Keratinocyte (primary cell): ENCODE results near the gene CDH12. TPM values are rescaled to one million over a fixed set of nuclear protein-coding genes. Genes with fewer than 3 reads are reported as not detected.

Experiments
- DNase-seq: peaks from one replicate; pipeline ENCODE4 v3.0.0-alpha.2; 2011; ENCODE audit warnings: low read depth, missing footprints, low spot score
- FAIRE-seq: peaks from 2 replicates; lab custom pipeline; 2011; peaks lifted over from hg19 to GRCh38; lab: Jason Lieb, UNC
- H2AFZ ChIP-seq: 2 replicates; pipeline ENCODE4 v1.6.0; 2012; ENCODE audit warnings: low read length, control low read depth, inconsistent platforms; ENCODE audit not compliant: control insufficient read depth
- H3K27ac ChIP-seq: 2 replicates; pipeline ENCODE4 v1.5.1; 2011; ENCODE audit warnings: low read length; ENCODE audit not compliant: control insufficient read depth, insufficient read depth
- H3K27me3 ChIP-seq: 3 replicates; pipeline ENCODE4 v1.6.0; 2011; ENCODE audit warnings: low read length; ENCODE audit not compliant: control insufficient read depth, insufficient read depth; ENCODE audit errors: extremely low read depth
- H3K36me3 ChIP-seq, 2 experiments: 2 replicates in 1 of 2; 3 replicates in 1 of 2; pipeline ENCODE4 v1.5.1; 2011; ENCODE audit warnings: low read length in 2 of 2, mild to moderate bottlenecking in 1 of 2; ENCODE audit not compliant: control insufficient read depth in 2 of 2, insufficient read depth in 2 of 2; ENCODE audit errors: extremely low read depth in 1 of 2
- H3K4me1 ChIP-seq: 3 replicates; pipeline ENCODE4 v1.5.1; 2011; ENCODE audit warnings: low read length; ENCODE audit not compliant: control insufficient read depth, insufficient read depth; ENCODE audit errors: extremely low read depth
- H3K4me2 ChIP-seq: 3 replicates; pipeline ENCODE4 v1.6.0; 2011; ENCODE audit warnings: low read depth, low read length; ENCODE audit not compliant: control insufficient read depth, insufficient read depth; ENCODE audit errors: extremely low read depth
- H3K4me3 ChIP-seq, 3 experiments: fragments of 200-600 bp in 1 of 3; sonication (generic) in 1 of 3; 2 replicates in 2 of 3; 3 replicates in 1 of 3; pipeline ENCODE4 v1.5.1; 2011 to 2016; ENCODE audit warnings: low read length in 3 of 3, mild to moderate bottlenecking in 3 of 3, control low read depth in 2 of 3, inconsistent platforms in 1 of 3, low read depth in 1 of 3, mixed read lengths in 1 of 3, mixed run types in 1 of 3, moderate library complexity in 1 of 3; ENCODE audit not compliant: control insufficient read depth in 2 of 3, insufficient read depth in 2 of 3; ENCODE audit errors: extremely low read depth in 1 of 3
- H3K79me2 ChIP-seq: 2 replicates; pipeline ENCODE4 v1.6.0; 2012; ENCODE audit warnings: low read length; ENCODE audit not compliant: control insufficient read depth, insufficient read depth
- H3K9ac ChIP-seq: 3 replicates; pipeline ENCODE4 v1.6.0; 2011; ENCODE audit warnings: low read length; ENCODE audit not compliant: control insufficient read depth, insufficient read depth; ENCODE audit errors: extremely low read depth
- H3K9me1 ChIP-seq: 3 replicates; pipeline ENCODE4 v1.6.0; 2011; ENCODE audit warnings: low read length; ENCODE audit not compliant: control insufficient read depth, insufficient read depth; ENCODE audit errors: extremely low read depth
- H3K9me3 ChIP-seq: 2 replicates; pipeline ENCODE4 v1.5.1; 2012; ENCODE audit warnings: low read depth, low read length; ENCODE audit not compliant: control insufficient read depth
- H4K20me1 ChIP-seq: 3 replicates; pipeline ENCODE4 v1.6.0; 2011; ENCODE audit warnings: low read length; ENCODE audit not compliant: control insufficient read depth, insufficient read depth; ENCODE audit errors: extremely low read depth
- EZH2 ChIP-seq: IDR thresholded peaks from one replicate; pipeline ENCODE4 v1.6.1; 2012; ENCODE audit warnings: inconsistent platforms, mild to moderate bottlenecking, low read length, moderate library complexity
- dilution Hi-C: fragments of 300-500 bp; cut with MboI; formaldehyde crosslinking; loops from one replicate; pipeline ENCODE4 v1.7.0; 2020; ENCODE audit warnings: low sequenced_read_pairs; ENCODE audit not compliant: extremely low pct_ligation_motif_present
- polyA plus RNA-seq, 5 experiments: library from polyadenylated mRNA; depleted of rRNA in 3 of 5; stranded (reverse) in 3 of 5; stranded (forward) in 1 of 5; unstranded in 1 of 5; fragments of >200 nt; gene quantifications; 1 replicate in 1 of 5; 2 replicates in 3 of 5; 3 replicates in 1 of 5; pipeline versions ENCODE4 v1.2.1 to v1.2.3, GENCODE V29; 2011 to 2012; ENCODE audit warnings: missing spikeins in 2 of 5, low read depth in 1 of 5, low replicate concordance in 1 of 5
- TF ChIP-seq, protein P1 (sequence below), 3 experiments: IDR thresholded peaks in 1 of 3; conservative IDR thresholded peaks in 1 of 3; optimal IDR thresholded peaks in 1 of 3; 2 replicates in 2 of 3; 3 replicates in 1 of 3; pipeline versions ENCODE3 to v1.5.1; 2011; ENCODE audit warnings: low read length in 3 of 3, mild to moderate bottlenecking in 3 of 3, moderate library complexity in 2 of 3, control low read depth in 1 of 3, inconsistent platforms in 1 of 3; ENCODE audit not compliant: insufficient read depth in 2 of 3; ENCODE audit errors: extremely low read depth in 1 of 3

CDH12 gene
- polyA plus RNA-seq, 1 donor (not counting 4 experiments of a cell fraction or from before 2014, with no cell fraction given): not detected

DNA sequence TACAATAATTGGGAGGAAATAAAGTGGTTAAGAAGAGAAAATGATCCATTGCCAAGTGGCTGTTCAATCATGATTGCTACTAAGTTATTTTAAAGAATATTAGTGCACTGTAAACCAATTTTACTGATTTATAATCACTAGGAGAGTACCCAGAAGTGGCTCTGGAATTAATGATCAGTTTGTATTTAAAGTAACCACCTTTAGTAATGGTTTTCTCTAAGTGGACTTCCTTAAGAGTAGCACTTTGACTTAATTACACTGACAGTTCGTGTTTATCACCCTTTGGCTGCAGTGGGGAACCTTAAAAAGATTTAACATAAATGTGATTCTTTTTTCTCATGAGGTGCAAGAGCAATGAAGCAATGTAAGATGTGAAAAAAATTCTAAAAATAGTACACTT is 310.8 kb downstream of the CDH12 start:
- H3K4me3 ChIP-seq: no peak overlapping the region
- no peak for TF ChIP-seq EZH2
- TF ChIP-seq, protein P1, sequence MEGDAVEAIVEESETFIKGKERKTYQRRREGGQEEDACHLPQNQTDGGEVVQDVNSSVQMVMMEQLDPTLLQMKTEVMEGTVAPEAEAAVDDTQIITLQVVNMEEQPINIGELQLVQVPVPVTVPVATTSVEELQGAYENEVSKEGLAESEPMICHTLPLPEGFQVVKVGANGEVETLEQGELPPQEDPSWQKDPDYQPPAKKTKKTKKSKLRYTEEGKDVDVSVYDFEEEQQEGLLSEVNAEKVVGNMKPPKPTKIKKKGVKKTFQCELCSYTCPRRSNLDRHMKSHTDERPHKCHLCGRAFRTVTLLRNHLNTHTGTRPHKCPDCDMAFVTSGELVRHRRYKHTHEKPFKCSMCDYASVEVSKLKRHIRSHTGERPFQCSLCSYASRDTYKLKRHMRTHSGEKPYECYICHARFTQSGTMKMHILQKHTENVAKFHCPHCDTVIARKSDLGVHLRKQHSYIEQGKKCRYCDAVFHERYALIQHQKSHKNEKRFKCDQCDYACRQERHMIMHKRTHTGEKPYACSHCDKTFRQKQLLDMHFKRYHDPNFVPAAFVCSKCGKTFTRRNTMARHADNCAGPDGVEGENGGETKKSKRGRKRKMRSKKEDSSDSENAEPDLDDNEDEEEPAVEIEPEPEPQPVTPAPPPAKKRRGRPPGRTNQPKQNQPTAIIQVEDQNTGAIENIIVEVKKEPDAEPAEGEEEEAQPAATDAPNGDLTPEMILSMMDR (optimal IDR thresholded peaks at IDR 0.05 in 1 of 3, IDR thresholded peaks at IDR 0.05 in 1 of 3, conservative IDR thresholded peaks at IDR 0.05 in 1 of 3; ENCODE audit: extremely low read depth in 1 of 3, insufficient read depth in 2 of 3, low read length in 3 of 3): no peak
- FAIRE-seq (no peak), DNase-seq (no peak)
- H3K4me2 ChIP-seq: no peak overlapping the region
- H3K36me3 ChIP-seq: no peaks in the 10 kb centered on the region
- H3K27me3 ChIP-seq: no peaks in the 10 kb centered on the region
- H3K9ac ChIP-seq: no peak overlapping the region
- H3K27ac ChIP-seq: no peak overlapping the region
- H3K79me2 ChIP-seq: no peaks in the 10 kb centered on the region
- dilution Hi-C loops: no loop called here
- H4K20me1 ChIP-seq: no peaks in the 10 kb centered on the region
- H3K4me1 ChIP-seq: no peaks in the 10 kb centered on the region
- H2AFZ ChIP-seq: no peak overlapping the region
- no peaks in the 10 kb centered on the region for H3K9me1 ChIP-seq
- no peaks in the 10 kb centered on the region for H3K9me3 ChIP-seq

DNA sequence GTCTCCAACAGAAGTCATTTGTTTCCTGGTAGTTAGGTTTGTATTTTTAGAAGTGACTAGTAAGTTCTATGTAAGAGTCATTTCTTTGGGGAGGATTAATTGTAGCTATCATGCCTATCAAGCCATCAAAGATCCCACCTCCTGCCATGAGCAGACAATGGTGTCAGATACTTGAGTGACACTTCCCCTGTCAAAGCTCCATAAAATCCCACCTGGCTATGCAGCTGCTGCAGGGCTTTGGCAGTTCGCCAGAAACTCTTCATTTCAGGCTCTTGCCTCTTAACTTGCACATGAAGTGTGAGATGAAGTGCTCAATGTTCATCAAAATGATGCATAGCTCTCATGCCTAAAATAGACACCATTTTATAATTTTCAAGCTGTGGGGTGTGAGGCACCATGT is 312.1 kb downstream of the CDH12 start:
- TF ChIP-seq, protein P1 (optimal IDR thresholded peaks at IDR 0.05 in 1 of 3, IDR thresholded peaks at IDR 0.05 in 1 of 3, conservative IDR thresholded peaks at IDR 0.05 in 1 of 3; ENCODE audit: extremely low read depth in 1 of 3, insufficient read depth in 2 of 3, low read length in 3 of 3): no peak
- TF ChIP-seq EZH2: no peak
- H3K9me3 ChIP-seq: no peaks in the 10 kb centered on the region
- no peaks in the 10 kb centered on the region for H3K79me2 ChIP-seq
- H3K27ac ChIP-seq: no peak overlapping the region
- no peaks in the 10 kb centered on the region for H3K9me1 ChIP-seq
- no peaks in the 10 kb centered on the region for H3K4me1 ChIP-seq
- no peak for FAIRE-seq
- no peak overlapping the region for H3K4me3 ChIP-seq
- dilution Hi-C loops: no loop called here
- H3K27me3 ChIP-seq: no peaks in the 10 kb centered on the region
- no peaks in the 10 kb centered on the region for H4K20me1 ChIP-seq
- no peak overlapping the region for H2AFZ ChIP-seq
- H3K9ac ChIP-seq: no peak overlapping the region
- H3K4me2 ChIP-seq: no peak overlapping the region
- no peaks in the 10 kb centered on the region for H3K36me3 ChIP-seq
- DNase-seq: no peak
